COLO668 (cell line): ENCODE measurements around the gene OMG.
"Not testable (repeated sequence)": the region's sequence is repeated elsewhere in the genome, so short reads cannot be mapped to it uniquely, and the experiment has no call there.

Experiments
- DNase-seq: peaks from one replicate; lab custom pipeline; 2025; ENCODE audit not compliant: unreplicated experiment; lab: John Stamatoyannopoulos, UW

OMG gene

DNA sequence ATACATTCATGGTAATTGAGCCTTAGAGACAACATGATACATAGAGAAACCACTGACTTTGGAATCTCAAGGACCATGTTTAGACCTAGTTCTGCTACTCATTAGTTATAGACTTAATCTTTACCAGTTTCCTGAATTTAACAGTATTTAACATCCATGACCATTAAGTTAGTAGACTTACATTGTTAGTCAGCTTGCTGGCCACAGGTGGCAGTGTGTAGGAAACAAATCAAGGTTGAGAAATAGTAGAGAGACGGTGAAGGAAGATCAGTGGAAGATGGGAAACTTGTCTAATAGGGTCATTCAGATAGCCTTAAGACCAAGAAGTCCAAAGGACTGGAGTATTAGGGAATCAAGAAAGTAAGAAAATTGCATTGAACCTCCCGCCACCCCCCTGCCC lies 31.0 kb downstream of the OMG start:
- DNase-seq = no peak

DNA sequence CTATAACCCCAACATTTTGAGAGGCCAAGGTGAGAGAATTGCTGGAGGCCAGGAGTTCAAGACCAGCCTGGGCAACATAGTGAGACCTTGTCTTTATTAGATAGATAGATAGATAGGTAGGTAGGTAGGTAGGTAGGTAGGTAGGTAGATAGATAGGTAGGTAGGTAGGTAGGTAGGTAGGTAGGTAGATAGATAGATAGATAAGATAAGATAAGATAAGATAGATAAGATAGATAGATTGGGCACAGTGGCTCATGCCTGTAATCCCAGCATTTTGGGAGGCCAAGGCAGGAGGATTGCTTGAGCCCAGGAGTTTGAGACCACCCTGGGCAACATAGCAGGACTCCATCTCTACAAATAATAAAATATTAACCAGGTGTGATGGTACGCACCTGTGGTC lies 34.1 kb downstream of the OMG start:
- not testable (repeated sequence) for DNase-seq

DNA sequence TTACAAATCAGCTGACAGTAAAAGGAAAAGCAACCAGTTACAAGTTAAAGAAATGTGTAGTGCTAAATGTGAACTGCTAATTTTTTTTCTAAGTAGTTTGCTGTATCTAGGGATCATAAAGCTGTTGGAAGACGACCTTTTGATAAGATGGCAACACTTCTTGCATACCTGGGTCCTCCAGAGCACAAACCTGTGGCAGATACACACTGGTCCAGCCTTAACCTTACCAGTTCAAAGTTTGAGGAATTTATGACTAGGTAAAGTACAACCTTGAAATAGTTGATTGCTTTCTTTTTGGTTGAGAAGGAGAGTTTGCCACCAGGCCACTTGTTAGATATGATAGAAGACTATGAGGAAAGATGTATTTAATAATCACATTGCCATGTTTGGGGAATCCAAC lies 35.4 kb downstream of the OMG start:
- no peak for DNase-seq

DNA sequence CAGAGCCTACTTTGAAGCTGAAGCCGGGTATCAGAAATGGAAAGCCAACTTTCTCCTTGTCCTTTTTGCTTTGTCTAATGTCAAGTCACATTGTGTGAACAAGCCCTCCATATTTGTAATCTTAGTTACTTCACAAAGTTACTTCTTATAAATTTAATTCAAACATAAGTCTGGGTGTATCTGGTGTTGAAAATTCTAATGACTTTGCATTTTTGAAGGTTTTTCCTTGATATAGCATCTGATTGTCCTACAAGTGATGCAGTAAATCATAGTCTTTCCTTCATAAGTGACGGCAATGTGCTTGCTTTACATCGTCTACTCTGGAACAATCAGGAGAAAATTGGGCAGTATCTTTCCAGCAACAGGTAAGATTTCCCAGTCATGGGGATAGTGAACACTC lies 36.9 kb downstream of the OMG start:
- DNase-seq = no peak

GRCh38 chr17:31256936-31257335 lies 40.1 kb downstream of the OMG start:
- no peak for DNase-seq

GRCh38 chr17:31254654-31255053 lies 42.4 kb downstream of the OMG start:
- no peak for DNase-seq

DNA sequence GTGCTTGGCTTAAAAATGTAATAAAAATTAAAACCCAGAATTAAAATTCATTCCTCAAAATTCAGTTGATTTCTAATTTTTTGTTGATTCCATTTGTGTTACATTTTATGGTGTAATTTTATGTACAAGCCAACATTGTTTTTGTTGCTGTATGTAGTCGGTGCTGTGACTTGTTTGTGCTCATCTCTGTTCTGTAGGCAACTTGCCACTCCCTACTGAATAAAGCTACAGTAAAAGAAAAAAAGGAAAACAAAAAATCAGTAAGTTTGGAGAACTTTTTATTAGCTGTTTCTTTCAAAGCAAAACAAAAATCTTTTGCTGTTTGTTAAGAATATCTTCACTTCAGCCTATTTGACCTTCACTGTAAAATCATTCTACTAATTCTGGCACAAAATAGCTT lies 44.3 kb downstream of the OMG start:
- no peak for DNase-seq

DNA sequence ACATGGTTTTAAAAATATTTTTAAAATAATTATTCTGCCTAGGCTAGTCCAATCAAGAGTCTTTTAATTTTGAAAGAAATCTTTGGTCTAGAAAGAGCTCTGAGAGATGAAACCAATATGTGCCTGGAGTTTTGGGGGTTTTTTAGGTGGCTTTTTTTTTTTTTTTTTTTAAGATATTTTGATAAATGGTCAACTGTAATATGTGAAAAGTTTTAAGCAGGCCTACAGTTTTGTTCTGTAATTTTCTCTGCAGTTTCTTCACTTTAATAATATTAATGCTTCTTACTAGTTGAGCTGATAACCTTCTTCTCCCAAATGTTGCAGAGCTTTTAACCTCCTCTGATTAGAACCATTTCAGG lies 45.1 kb downstream of the OMG start:
- no peak for DNase-seq

GRCh38 chr17:31251105-31251969 lies 45.7 kb downstream of the OMG start:
- DNase-seq = no peak

DNA sequence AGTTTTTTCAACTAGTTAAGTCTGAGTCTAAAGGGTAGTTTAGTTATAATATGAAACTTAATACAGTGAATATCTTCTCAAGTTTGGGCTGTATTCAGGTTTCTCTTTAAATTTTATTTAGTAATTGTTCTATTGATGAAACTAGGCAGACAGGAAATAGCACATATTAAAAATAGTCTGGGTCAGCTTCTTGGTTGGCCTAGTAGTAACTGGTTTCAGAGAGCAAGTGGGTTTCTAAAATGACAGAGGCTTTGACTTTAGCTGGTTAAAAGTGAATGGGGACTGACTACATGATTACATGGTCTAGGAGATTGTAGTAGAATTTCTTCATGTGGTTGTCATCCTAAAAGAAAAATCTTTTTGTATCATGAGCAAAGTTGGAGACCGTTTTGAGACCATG lies 46.8 kb downstream of the OMG start:
- DNase-seq = no peak

DNA sequence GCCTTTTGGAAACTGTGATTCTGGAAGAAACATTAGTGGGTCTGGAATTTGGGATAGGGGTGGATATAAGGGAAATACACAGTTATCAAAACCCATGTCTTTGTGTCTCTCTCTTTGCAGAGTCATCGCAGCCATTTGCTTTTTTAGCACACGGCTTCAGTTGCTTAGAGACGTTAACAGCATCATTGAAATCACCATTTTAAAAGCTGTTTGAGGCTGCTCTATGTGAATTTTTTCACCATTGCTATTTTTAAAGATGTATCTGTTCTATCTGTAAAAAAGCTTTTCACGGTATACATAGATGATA lies 47.3 kb downstream of the OMG start:
- no peak for DNase-seq

- no peak for DNase-seq
Measured at GRCh38 chr17:31248986-31249834, 47.8 kb downstream of the OMG start.
